WTC11 (cell line): ENCODE measurements around the gene PRAF2. TPM values are rescaled to one million over a fixed set of nuclear protein-coding genes. Genes with fewer than 3 reads are reported as not detected.

Experiments
- ATAC-seq: fragments of 200-7000 bp; cut with Tn5 transposase; 2 replicates; pipeline ENCODE4 v1.10.0; 2021; ENCODE audit warnings: mild to moderate bottlenecking, moderate library complexity
- CTCF ChIA-PET: fragments of 300-600 bp; sonication (Branson Sonifier 250); formaldehyde crosslinking; loops from one replicate; lab custom pipeline; 2021; ENCODE audit warnings: antibody characterized with exemption; lab: Charles Lee
- POLR2A ChIA-PET: fragments of 350-600 bp; sonication (Branson Sonifier 250); formaldehyde crosslinking; loops from one replicate; lab custom pipeline; 2021; ENCODE audit warnings: antibody characterized with exemption; lab: Charles Lee
- DNase-seq: peaks from one replicate; pipeline ENCODE4 v3.0.0; 2021; ENCODE audit warnings: low spot score
- H3K27ac Mint-ChIP-seq: 2 replicates; pipeline ENCODE4 v1.8.0; 2021; ENCODE audit warnings: mixed read lengths
- H3K27me3 Mint-ChIP-seq: 2 replicates; pipeline ENCODE4 v1.8.0; 2021; ENCODE audit warnings: low read depth, mild to moderate bottlenecking, moderate library complexity, mixed read lengths
- H3K36me3 Mint-ChIP-seq: 2 replicates; pipeline ENCODE4 v1.8.0; 2021; ENCODE audit warnings: mixed read lengths
- H3K4me1 Mint-ChIP-seq: 2 replicates; pipeline ENCODE4 v1.8.0; 2022; ENCODE audit warnings: mixed read lengths
- H3K4me3 Mint-ChIP-seq: 2 replicates; pipeline ENCODE4 v1.8.0; 2021; ENCODE audit warnings: mild to moderate bottlenecking, moderate library complexity, mixed read lengths
- H3K9me3 Mint-ChIP-seq: 2 replicates; pipeline ENCODE4 v1.8.0; 2021; ENCODE audit warnings: mixed read lengths
- CBFB ChIP-seq: sonication (generic); formaldehyde crosslinking; IDR thresholded peaks from 2 replicates; pipeline ENCODE4 v1.8.1; 2022; ENCODE audit warnings: mild to moderate bottlenecking, low read depth, missing genetic modification reagents
- MXD4 ChIP-seq: fragments of 250-450 bp; sonication (Bioruptor Pico); IDR thresholded peaks from 2 replicates; pipeline ENCODE4 v1.8.0; 2021; ENCODE audit warnings: mild to moderate bottlenecking, moderate library complexity, borderline replicate concordance
- MYBL2 ChIP-seq: sonication (generic); formaldehyde crosslinking; IDR thresholded peaks from 2 replicates; pipeline ENCODE4 v1.8.1; 2023; ENCODE audit warnings: mild to moderate bottlenecking, moderate library complexity, missing genetic modification reagents
- RELA ChIP-seq: sonication (generic); formaldehyde crosslinking; IDR thresholded peaks from 2 replicates; pipeline ENCODE4 v1.8.1; 2022; ENCODE audit warnings: missing genetic modification reagents, mild to moderate bottlenecking, borderline replicate concordance
- SMAD3 ChIP-seq: sonication (generic); formaldehyde crosslinking; IDR thresholded peaks from 2 replicates; pipeline ENCODE4 v1.8.0; 2022; ENCODE audit warnings: missing genetic modification reagents, mild to moderate bottlenecking, borderline replicate concordance
- SMAD4 ChIP-seq: sonication (generic); formaldehyde crosslinking; IDR thresholded peaks from 2 replicates; pipeline ENCODE4 v1.8.0; 2022; ENCODE audit warnings: mild to moderate bottlenecking, missing genetic modification reagents
- SOX15 ChIP-seq: fragments of 250-450 bp; sonication (Bioruptor Pico); IDR thresholded peaks from 2 replicates; pipeline ENCODE4 v1.9.0; 2021; ENCODE audit warnings: mild to moderate bottlenecking
- TEAD1 ChIP-seq: sonication (generic); formaldehyde crosslinking; IDR thresholded peaks from 2 replicates; pipeline ENCODE4 v1.8.0; 2022; ENCODE audit warnings: mild to moderate bottlenecking, missing genetic modification reagents
- ZNF219 ChIP-seq: sonication (generic); formaldehyde crosslinking; IDR thresholded peaks from 2 replicates; pipeline ENCODE4 v1.8.0; 2023; ENCODE audit warnings: missing genetic modification reagents, mild to moderate bottlenecking, borderline replicate concordance
- ZNF263 ChIP-seq: sonication (generic); formaldehyde crosslinking; IDR thresholded peaks from 2 replicates; pipeline ENCODE4 v1.8.1; 2022; ENCODE audit warnings: low read depth, mild to moderate bottlenecking, moderate library complexity, missing genetic modification reagents
- ZNF317 ChIP-seq: sonication (generic); formaldehyde crosslinking; IDR thresholded peaks from 2 replicates; pipeline ENCODE4 v1.8.1; 2023; ENCODE audit warnings: low read depth, mild to moderate bottlenecking, moderate library complexity, missing genetic modification reagents, borderline replicate concordance
- ZNF423 ChIP-seq: fragments of 250-450 bp; sonication (Bioruptor Pico); IDR thresholded peaks from 2 replicates; pipeline ENCODE4 v2.1.2; 2022; ENCODE audit warnings: mild to moderate bottlenecking, moderate library complexity
- total RNA-seq: library from RNA; stranded (reverse); gene quantifications from 3 replicates; pipeline ENCODE4 v1.2.3, GENCODE V29; 2021
- TF ChIP-seq, protein P1 (sequence below): sonication (generic); formaldehyde crosslinking; IDR thresholded peaks from 2 replicates; pipeline ENCODE4 v1.8.1; 2023; ENCODE audit warnings: mild to moderate bottlenecking, missing genetic modification reagents, moderate library complexity
- TF ChIP-seq, protein P2 (sequence below): sonication (generic); formaldehyde crosslinking; IDR thresholded peaks from 2 replicates; pipeline ENCODE4 v1.8.0; 2022; ENCODE audit warnings: mild to moderate bottlenecking, missing genetic modification reagents
- TF ChIP-seq, protein P3 (sequence below): fragments of 200-600 bp; IDR thresholded peaks from 2 replicates; pipeline ENCODE4 v1.8.0; 2022; ENCODE audit warnings: antibody characterized with exemption
- TF ChIP-seq, protein P4 (sequence below): sonication (generic); formaldehyde crosslinking; IDR thresholded peaks from 2 replicates; pipeline ENCODE4 v1.8.0; 2022; ENCODE audit warnings: mild to moderate bottlenecking, missing genetic modification reagents
- TF ChIP-seq, protein P5 (sequence below): sonication (generic); formaldehyde crosslinking; conservative IDR thresholded peaks from 2 replicates; pipeline ENCODE4 v1.8.1; 2023; ENCODE audit warnings: mild to moderate bottlenecking, low read depth, missing genetic modification reagents, moderate library complexity
- TF ChIP-seq, protein P6 (sequence below): sonication (generic); formaldehyde crosslinking; IDR thresholded peaks from 2 replicates; pipeline ENCODE4 v1.8.1; 2022; ENCODE audit warnings: low read depth, missing genetic modification reagents, borderline replicate concordance
- TF ChIP-seq, protein P7 (sequence below): sonication (generic); formaldehyde crosslinking; IDR thresholded peaks from 2 replicates; pipeline ENCODE4 v1.8.1; 2023; ENCODE audit warnings: mild to moderate bottlenecking, missing genetic modification reagents
- TF ChIP-seq, protein P8 (sequence below): sonication (generic); formaldehyde crosslinking; IDR thresholded peaks from 2 replicates; pipeline ENCODE4 v1.8.1; 2023; ENCODE audit warnings: mild to moderate bottlenecking, missing genetic modification reagents, moderate library complexity

The PRAF2 gene
- total RNA-seq, 1 experiment from 2014 or later, result 14.8 TPM

DNA sequence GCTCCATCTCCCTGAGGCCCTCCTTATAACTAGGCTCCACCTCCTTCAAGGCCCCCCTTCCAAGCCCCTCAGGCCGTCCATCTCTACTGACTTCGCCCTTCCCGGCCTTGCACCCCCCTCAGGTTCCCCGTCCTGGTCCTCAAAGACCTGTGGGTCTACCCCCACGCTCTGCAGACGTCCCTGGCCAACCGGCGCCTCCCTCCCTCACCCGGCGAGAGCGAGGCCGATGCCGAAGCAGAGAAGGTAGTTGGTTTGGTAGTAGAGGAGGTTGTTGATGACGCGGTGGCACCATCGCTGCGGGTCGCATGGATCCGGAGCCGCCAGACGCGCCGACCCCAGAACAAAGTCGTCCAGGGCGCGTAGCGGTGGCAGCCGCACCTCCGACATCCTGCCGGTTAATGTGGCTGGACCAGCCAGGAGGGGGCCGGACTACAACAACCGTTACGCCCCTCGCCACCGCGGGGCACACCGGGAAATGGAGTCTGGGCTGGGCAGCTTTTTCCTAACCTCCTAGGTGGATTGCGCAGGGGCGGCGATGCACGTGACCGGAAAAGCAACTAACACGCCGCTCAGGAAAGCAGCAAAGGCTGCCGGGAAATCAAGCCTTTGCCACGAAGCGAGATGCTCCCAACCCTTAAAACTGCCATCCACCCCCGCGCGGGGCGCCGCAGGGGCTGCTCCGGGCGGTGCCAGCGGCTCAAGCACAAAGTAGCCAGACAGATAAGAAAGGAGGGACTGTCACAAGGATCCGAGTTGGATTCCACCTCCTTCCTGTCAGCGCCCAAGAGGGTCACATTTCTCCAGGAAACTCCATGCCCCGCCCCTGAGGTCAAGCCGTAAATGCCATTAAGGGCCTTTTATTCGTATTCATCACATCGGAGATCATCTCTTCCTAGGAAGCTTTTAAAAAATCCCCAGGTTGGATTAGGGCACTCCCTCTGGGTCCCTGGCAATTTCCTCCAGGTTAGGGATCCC lies at the start of gene PRAF2 (continued):
- TF ChIP-seq, protein P1, sequence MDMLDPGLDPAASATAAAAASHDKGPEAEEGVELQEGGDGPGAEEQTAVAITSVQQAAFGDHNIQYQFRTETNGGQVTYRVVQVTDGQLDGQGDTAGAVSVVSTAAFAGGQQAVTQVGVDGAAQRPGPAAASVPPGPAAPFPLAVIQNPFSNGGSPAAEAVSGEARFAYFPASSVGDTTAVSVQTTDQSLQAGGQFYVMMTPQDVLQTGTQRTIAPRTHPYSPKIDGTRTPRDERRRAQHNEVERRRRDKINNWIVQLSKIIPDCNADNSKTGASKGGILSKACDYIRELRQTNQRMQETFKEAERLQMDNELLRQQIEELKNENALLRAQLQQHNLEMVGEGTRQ (CRISPR knock-in tag), result peak; percentile 96
- TF ChIP-seq, protein P2, sequence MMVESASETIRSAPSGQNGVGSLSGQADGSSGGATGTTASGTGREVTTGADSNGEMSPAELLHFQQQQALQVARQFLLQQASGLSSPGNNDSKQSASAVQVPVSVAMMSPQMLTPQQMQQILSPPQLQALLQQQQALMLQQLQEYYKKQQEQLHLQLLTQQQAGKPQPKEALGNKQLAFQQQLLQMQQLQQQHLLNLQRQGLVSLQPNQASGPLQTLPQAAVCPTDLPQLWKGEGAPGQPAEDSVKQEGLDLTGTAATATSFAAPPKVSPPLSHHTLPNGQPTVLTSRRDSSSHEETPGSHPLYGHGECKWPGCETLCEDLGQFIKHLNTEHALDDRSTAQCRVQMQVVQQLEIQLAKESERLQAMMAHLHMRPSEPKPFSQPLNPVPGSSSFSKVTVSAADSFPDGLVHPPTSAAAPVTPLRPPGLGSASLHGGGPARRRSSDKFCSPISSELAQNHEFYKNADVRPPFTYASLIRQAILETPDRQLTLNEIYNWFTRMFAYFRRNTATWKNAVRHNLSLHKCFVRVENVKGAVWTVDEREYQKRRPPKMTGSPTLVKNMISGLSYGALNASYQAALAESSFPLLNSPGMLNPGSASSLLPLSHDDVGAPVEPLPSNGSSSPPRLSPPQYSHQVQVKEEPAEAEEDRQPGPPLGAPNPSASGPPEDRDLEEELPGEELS (CRISPR knock-in tag), result no peak; the same call in 1 of the 2 replicates
- TF ChIP-seq, protein P3, sequence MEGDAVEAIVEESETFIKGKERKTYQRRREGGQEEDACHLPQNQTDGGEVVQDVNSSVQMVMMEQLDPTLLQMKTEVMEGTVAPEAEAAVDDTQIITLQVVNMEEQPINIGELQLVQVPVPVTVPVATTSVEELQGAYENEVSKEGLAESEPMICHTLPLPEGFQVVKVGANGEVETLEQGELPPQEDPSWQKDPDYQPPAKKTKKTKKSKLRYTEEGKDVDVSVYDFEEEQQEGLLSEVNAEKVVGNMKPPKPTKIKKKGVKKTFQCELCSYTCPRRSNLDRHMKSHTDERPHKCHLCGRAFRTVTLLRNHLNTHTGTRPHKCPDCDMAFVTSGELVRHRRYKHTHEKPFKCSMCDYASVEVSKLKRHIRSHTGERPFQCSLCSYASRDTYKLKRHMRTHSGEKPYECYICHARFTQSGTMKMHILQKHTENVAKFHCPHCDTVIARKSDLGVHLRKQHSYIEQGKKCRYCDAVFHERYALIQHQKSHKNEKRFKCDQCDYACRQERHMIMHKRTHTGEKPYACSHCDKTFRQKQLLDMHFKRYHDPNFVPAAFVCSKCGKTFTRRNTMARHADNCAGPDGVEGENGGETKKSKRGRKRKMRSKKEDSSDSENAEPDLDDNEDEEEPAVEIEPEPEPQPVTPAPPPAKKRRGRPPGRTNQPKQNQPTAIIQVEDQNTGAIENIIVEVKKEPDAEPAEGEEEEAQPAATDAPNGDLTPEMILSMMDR, result no peak
- TF ChIP-seq, protein P4, sequence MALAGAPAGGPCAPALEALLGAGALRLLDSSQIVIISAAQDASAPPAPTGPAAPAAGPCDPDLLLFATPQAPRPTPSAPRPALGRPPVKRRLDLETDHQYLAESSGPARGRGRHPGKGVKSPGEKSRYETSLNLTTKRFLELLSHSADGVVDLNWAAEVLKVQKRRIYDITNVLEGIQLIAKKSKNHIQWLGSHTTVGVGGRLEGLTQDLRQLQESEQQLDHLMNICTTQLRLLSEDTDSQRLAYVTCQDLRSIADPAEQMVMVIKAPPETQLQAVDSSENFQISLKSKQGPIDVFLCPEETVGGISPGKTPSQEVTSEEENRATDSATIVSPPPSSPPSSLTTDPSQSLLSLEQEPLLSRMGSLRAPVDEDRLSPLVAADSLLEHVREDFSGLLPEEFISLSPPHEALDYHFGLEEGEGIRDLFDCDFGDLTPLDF (CRISPR knock-in tag), result no peak
- TF ChIP-seq, all 79 proteins: peak for 7

DNA sequence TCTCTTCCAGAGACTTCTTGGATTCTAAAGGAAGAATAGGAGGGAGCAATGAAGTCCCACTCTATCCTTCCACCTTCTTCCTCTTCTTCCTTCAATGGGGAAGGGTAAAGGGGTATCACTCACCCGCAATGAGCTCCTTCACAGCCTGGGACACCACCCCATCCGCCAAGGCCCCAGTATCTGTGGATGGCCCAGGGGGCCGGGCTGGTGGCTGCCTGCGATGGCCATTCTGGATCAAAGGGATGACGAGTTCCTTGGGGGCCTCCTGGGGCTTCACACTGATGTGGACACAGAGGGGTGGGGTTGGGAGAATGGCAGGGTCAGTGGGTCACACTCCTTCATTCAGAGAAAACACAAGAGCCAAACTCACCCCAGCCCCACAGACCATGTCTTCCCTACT lies 48.7 kb upstream of the PRAF2 start:
- ChIA-PET CTCF (no interaction called here), POLR2A (no interaction called here)
- Mint-ChIP-seq H3K27ac (no peak overlapping the region), H3K9me3 (no peaks in the 10 kb centered on the region), H3K4me3 (peak overlapping the region; percentile 97), H3K27me3 (no peaks in the 10 kb centered on the region), H3K4me1 (peaks cover 8% of the 10 kb centered on the region), H3K36me3 (peaks cover 17% of the 10 kb centered on the region)
- DNase-seq (no peak), ATAC-seq (no peak)
- TF ChIP-seq, protein P5, sequence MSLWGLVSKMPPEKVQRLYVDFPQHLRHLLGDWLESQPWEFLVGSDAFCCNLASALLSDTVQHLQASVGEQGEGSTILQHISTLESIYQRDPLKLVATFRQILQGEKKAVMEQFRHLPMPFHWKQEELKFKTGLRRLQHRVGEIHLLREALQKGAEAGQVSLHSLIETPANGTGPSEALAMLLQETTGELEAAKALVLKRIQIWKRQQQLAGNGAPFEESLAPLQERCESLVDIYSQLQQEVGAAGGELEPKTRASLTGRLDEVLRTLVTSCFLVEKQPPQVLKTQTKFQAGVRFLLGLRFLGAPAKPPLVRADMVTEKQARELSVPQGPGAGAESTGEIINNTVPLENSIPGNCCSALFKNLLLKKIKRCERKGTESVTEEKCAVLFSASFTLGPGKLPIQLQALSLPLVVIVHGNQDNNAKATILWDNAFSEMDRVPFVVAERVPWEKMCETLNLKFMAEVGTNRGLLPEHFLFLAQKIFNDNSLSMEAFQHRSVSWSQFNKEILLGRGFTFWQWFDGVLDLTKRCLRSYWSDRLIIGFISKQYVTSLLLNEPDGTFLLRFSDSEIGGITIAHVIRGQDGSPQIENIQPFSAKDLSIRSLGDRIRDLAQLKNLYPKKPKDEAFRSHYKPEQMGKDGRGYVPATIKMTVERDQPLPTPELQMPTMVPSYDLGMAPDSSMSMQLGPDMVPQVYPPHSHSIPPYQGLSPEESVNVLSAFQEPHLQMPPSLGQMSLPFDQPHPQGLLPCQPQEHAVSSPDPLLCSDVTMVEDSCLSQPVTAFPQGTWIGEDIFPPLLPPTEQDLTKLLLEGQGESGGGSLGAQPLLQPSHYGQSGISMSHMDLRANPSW, result no peak
- TF ChIP-seq ZNF317, result no peak
- no peak for TF ChIP-seq ZNF263
- no peak for TF ChIP-seq RELA (CRISPR knock-in tag)
- no peak for TF ChIP-seq MXD4
- TF ChIP-seq ZNF423 (CRISPR knock-in tag), result no peak
- TF ChIP-seq, protein P6, sequence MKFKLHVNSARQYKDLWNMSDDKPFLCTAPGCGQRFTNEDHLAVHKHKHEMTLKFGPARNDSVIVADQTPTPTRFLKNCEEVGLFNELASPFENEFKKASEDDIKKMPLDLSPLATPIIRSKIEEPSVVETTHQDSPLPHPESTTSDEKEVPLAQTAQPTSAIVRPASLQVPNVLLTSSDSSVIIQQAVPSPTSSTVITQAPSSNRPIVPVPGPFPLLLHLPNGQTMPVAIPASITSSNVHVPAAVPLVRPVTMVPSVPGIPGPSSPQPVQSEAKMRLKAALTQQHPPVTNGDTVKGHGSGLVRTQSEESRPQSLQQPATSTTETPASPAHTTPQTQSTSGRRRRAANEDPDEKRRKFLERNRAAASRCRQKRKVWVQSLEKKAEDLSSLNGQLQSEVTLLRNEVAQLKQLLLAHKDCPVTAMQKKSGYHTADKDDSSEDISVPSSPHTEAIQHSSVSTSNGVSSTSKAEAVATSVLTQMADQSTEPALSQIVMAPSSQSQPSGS, result no peak

DNA sequence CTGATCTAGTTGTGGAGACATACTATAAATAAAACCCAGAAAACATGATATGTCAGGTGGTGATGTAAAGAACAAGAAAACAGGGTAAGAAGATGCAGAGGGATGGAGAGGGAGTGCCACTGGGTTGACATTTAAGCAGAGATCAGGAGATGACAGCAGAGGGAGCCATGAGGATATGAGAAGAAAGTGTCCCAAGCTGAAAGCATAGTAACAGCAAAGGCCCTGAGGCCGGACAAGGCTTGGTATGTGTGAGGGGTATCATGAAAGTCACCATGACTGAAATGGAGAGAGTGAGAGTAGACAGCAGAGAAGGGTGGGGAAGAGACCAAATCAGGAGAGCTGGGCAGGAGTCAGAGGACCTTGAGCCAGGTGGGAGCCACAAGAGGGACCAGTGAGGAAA lies 46.3 kb upstream of the PRAF2 start:
- Mint-ChIP-seq H3K27ac (no peak overlapping the region), H3K4me3 (no peak overlapping the region), H3K9me3 (no peaks in the 10 kb centered on the region), H3K27me3 (no peaks in the 10 kb centered on the region), H3K4me1 (peaks cover 8% of the 10 kb centered on the region), H3K36me3 (peaks cover 31% of the 10 kb centered on the region)
- no peak for ATAC-seq
- ChIA-PET CTCF (interaction anchor here (1.0 kb wide), 1 partner anchor 36 kb away, joined by 3 read pairs; no protein-coding TSS in a partner anchor), POLR2A (no interaction called here)
- DNase-seq, result no peak
- TF ChIP-seq ZNF219 (CRISPR knock-in tag) (no peak), MYBL2 (CRISPR knock-in tag) (no peak), SMAD4 (no peak), SOX15 (CRISPR knock-in tag) (no peak), ZNF263 (no peak), CBFB (CRISPR knock-in tag) (no peak), SMAD3 (CRISPR knock-in tag) (no peak), TEAD1 (CRISPR knock-in tag) (no peak)
- TF ChIP-seq, protein P7, sequence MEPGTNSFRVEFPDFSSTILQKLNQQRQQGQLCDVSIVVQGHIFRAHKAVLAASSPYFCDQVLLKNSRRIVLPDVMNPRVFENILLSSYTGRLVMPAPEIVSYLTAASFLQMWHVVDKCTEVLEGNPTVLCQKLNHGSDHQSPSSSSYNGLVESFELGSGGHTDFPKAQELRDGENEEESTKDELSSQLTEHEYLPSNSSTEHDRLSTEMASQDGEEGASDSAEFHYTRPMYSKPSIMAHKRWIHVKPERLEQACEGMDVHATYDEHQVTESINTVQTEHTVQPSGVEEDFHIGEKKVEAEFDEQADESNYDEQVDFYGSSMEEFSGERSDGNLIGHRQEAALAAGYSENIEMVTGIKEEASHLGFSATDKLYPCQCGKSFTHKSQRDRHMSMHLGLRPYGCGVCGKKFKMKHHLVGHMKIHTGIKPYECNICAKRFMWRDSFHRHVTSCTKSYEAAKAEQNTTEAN (CRISPR knock-in tag), result no peak
- TF ChIP-seq, protein P8, sequence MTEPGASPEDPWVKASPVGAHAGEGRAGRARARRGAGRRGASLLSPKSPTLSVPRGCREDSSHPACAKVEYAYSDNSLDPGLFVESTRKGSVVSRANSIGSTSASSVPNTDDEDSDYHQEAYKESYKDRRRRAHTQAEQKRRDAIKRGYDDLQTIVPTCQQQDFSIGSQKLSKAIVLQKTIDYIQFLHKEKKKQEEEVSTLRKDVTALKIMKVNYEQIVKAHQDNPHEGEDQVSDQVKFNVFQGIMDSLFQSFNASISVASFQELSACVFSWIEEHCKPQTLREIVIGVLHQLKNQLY (CRISPR knock-in tag), result no peak
